ENCODE results near the gene ARHGAP10.

- TF ChIP-seq CTCF (conservative IDR thresholded peaks at IDR 0.05 in 1 of 2, IDR thresholded peaks at IDR 0.05 in 1 of 2; ENCODE audit: extremely low read depth in 1 of 2, insufficient read depth in 1 of 2, low read depth in 1 of 2, low read length in 2 of 2) (no peak), EZH2 (IDR thresholded peaks at IDR 0.05; ENCODE audit: borderline replicate concordance, low read length) (no peak)
Observed at GRCh38 chr4:148057984-148058859, 326.3 kb downstream of the ARHGAP10 start.
